Loucy (cell line): ENCODE measurements around the gene HPD.
"Not testable (repeated sequence)": the region's sequence is repeated elsewhere in the genome, so short reads cannot be mapped to it uniquely, and the experiment has no call there.

Experiments
- H2AFZ ChIP-seq: fragments of 200-600 bp; sonication (generic); 2 replicates; pipeline ENCODE4 v1.6.0; 2016; ENCODE audit warnings: antibody characterized with exemption, mild to moderate bottlenecking, low read length, moderate library complexity
- H3F3A ChIP-seq: fragments of 200-600 bp; 2 replicates; pipeline ENCODE4 v1.6.0; 2016; ENCODE audit warnings: antibody characterized with exemption, low read depth, mild to moderate bottlenecking
- H3K27me3 ChIP-seq: fragments of 200-600 bp; sonication (generic); 2 replicates; pipeline ENCODE4 v1.6.1; 2014; ENCODE audit warnings: low read length, mild to moderate bottlenecking; ENCODE audit not compliant: insufficient read depth, poor library complexity, severe bottlenecking
- H3K36me3 ChIP-seq: fragments of 200-600 bp; sonication (generic); 2 replicates; pipeline ENCODE4 v1.6.1; 2016; ENCODE audit warnings: low read length; ENCODE audit not compliant: insufficient read depth
- H3K4me1 ChIP-seq: fragments of 200-600 bp; sonication (generic); 2 replicates; pipeline ENCODE4 v1.5.1; 2014; ENCODE audit warnings: low read length, mild to moderate bottlenecking; ENCODE audit not compliant: insufficient read depth, poor library complexity, severe bottlenecking
- H3K4me2 ChIP-seq: fragments of 200-600 bp; sonication (generic); 2 replicates; pipeline ENCODE4 v1.6.0; 2014; ENCODE audit warnings: antibody characterized with exemption, low read length, low read depth, mild to moderate bottlenecking; ENCODE audit not compliant: poor library complexity, severe bottlenecking
- H3K4me3 ChIP-seq: fragments of 200-600 bp; sonication (generic); 2 replicates; pipeline ENCODE4 v1.5.1; 2014; ENCODE audit warnings: low read length, mild to moderate bottlenecking, mixed read lengths; ENCODE audit not compliant: poor library complexity, severe bottlenecking
- H3K79me2 ChIP-seq: fragments of 200-600 bp; sonication (generic); 2 replicates; pipeline ENCODE4 v1.6.1; 2014; ENCODE audit warnings: low read length; ENCODE audit not compliant: insufficient read depth
- H3K9ac ChIP-seq: fragments of 200-600 bp; sonication (generic); 2 replicates; pipeline ENCODE4 v1.6.0; 2014; ENCODE audit warnings: mild to moderate bottlenecking, low read depth, low read length, moderate library complexity; ENCODE audit not compliant: poor library complexity, severe bottlenecking
- H3K9me2 ChIP-seq: fragments of 200-600 bp; sonication (generic); replicated peaks from 2 replicates; pipeline ENCODE4 v1.6.1; 2016; ENCODE audit warnings: low read depth, low read length, mixed read lengths
- H3K9me3 ChIP-seq: fragments of 200-600 bp; sonication (generic); 2 replicates; pipeline ENCODE4 v1.6.1; 2014; ENCODE audit warnings: mild to moderate bottlenecking, antibody characterized with exemption, low read length, low read depth; ENCODE audit not compliant: insufficient read depth
- H4K20me1 ChIP-seq: fragments of 200-600 bp; sonication (generic); 2 replicates; pipeline ENCODE4 v1.6.0; 2014; ENCODE audit warnings: antibody characterized with exemption, low read length, mild to moderate bottlenecking; ENCODE audit not compliant: insufficient read depth, poor library complexity, severe bottlenecking
- CTCF ChIP-seq: fragments of 200-600 bp; sonication (generic); conservative IDR thresholded peaks from 2 replicates; pipeline ENCODE4 v1.5.1; 2014; ENCODE audit warnings: mild to moderate bottlenecking, antibody characterized with exemption, low read length
- EZH2phosphoT487 ChIP-seq: fragments of 200-600 bp; IDR thresholded peaks from 2 replicates; pipeline ENCODE4 v1.6.1; 2018; ENCODE audit warnings: antibody characterized with exemption, mild to moderate bottlenecking, moderate library complexity, borderline replicate concordance

Gene HPD

GRCh38 chr12:121858318-121858661 lies 369 bp downstream of the HPD start:
- no peaks in the 10 kb centered on the region for H3K9me2 ChIP-seq
- H3K79me2 ChIP-seq, result no peaks in the 10 kb centered on the region
- TF ChIP-seq EZH2phosphoT487 (no peak), CTCF (no peak)
- H3K27me3 ChIP-seq, result no peaks in the 10 kb centered on the region
- H3K4me1 ChIP-seq, result peaks cover 6% of the 10 kb centered on the region
- no peak overlapping the region for H2AFZ ChIP-seq
- no peak overlapping the region for H3K9ac ChIP-seq
- no peak overlapping the region for H3K4me3 ChIP-seq
- no peaks in the 10 kb centered on the region for H4K20me1 ChIP-seq
- H3K9me3 ChIP-seq, result no peaks in the 10 kb centered on the region
- H3K4me2 ChIP-seq, result no peak overlapping the region
- H3F3A ChIP-seq, result no peaks in the 10 kb centered on the region
- H3K36me3 ChIP-seq, result no peaks in the 10 kb centered on the region

- H3K4me2 ChIP-seq, result no peak overlapping the region
- H3K9ac ChIP-seq, result no peak overlapping the region
- no peaks in the 10 kb centered on the region for H3K9me3 ChIP-seq
- H3K79me2 ChIP-seq, result no peaks in the 10 kb centered on the region
- peaks cover 6% of the 10 kb centered on the region for H3K4me1 ChIP-seq
- no peaks in the 10 kb centered on the region for H3K36me3 ChIP-seq
- H4K20me1 ChIP-seq, result no peaks in the 10 kb centered on the region
- no peaks in the 10 kb centered on the region for H3K27me3 ChIP-seq
- no peaks in the 10 kb centered on the region for H3K9me2 ChIP-seq
- TF ChIP-seq EZH2phosphoT487 (no peak), CTCF (no peak)
- no peak overlapping the region for H3K4me3 ChIP-seq
- no peak overlapping the region for H2AFZ ChIP-seq
- H3F3A ChIP-seq, result no peaks in the 10 kb centered on the region
Observed at GRCh38 chr12:121857322-121858246, 1.1 kb downstream of the HPD start.

- not testable (repeated sequence) for H2AFZ ChIP-seq, H3K4me3 ChIP-seq, H3F3A ChIP-seq
Observed at GRCh38 chr12:121852392-121852791, 6.3 kb downstream of the HPD start.

GRCh38 chr12:121849665-121850064 lies 9.0 kb downstream of the HPD start:
- no peaks in the 10 kb centered on the region for H3K9me2 ChIP-seq
- H3K9ac ChIP-seq, result no peak overlapping the region
- H3K4me2 ChIP-seq, result no peak overlapping the region
- H3K4me3 ChIP-seq, result no peak overlapping the region
- no peaks in the 10 kb centered on the region for H3K4me1 ChIP-seq
- TF ChIP-seq CTCF (no peak), EZH2phosphoT487 (no peak)
- no peaks in the 10 kb centered on the region for H3K27me3 ChIP-seq
- H3K9me3 ChIP-seq, result no peaks in the 10 kb centered on the region
- H3K36me3 ChIP-seq, result no peaks in the 10 kb centered on the region
- H4K20me1 ChIP-seq, result no peaks in the 10 kb centered on the region
- H3F3A ChIP-seq, result no peaks in the 10 kb centered on the region
- H2AFZ ChIP-seq, result no peak overlapping the region
- no peaks in the 10 kb centered on the region for H3K79me2 ChIP-seq

More at GRCh38 chr12:121852392-121852791, 6.3 kb downstream of the HPD start:
- not testable (repeated sequence) for H3K9me3 ChIP-seq, H3K27me3 ChIP-seq, H3K36me3 ChIP-seq, H3K4me2 ChIP-seq, H3K4me1 ChIP-seq, H3K9me2 ChIP-seq, H4K20me1 ChIP-seq, H3K9ac ChIP-seq, H3K79me2 ChIP-seq
